Colonic mucosa (tissue), 4 donors: ENCODE data around the gene SESN3. TPM values are rescaled to one million over a fixed set of nuclear protein-coding genes. Genes with fewer than 3 reads are reported as not detected.
A peak's percentile ranks its signal among the peaks of the same experiment; 100 is the strongest.
"Not testable (repeated sequence)": the region's sequence is repeated elsewhere in the genome, so short reads cannot be mapped to it uniquely, and the experiment has no call there.

ENCODE experiments used
- DNase-seq: peaks from one replicate; pipeline ENCODE4 v3.0.0-alpha.2; 2020
- H3K27ac ChIP-seq: fragments of 200-600 bp; one replicate; pipeline ENCODE4 v1.8.0; 2021
- H3K27me3 ChIP-seq: fragments of 200-600 bp; one replicate; pipeline ENCODE4 v1.8.0; 2021
- H3K36me3 ChIP-seq: fragments of 200-600 bp; one replicate; pipeline ENCODE4 v1.8.0; 2021
- H3K4me1 ChIP-seq: fragments of 200-600 bp; one replicate; pipeline ENCODE4 v1.8.0; 2021; ENCODE audit warnings: mild to moderate bottlenecking
- H3K4me3 ChIP-seq: fragments of 200-600 bp; one replicate; pipeline ENCODE4 v1.8.0; 2021
- H3K9ac ChIP-seq, 2 donors: one replicate each; pipeline ENCODE4 v1.7.0; 2013; ENCODE audit warnings: control low read depth in 2 of 2, low read depth in 2 of 2, low read length in 2 of 2
- H3K9me3 ChIP-seq: fragments of 200-600 bp; one replicate; pipeline ENCODE4 v1.8.0; 2021
- CTCF ChIP-seq: fragments of 200-600 bp; IDR thresholded peaks from one replicate; pipeline ENCODE4 v1.8.0; 2022; ENCODE audit warnings: antibody characterized with exemption, mild to moderate bottlenecking
- intact Hi-C: fragments of 100-400 bp; cut with DNase I; formaldehyde crosslinking; loops from one replicate; pipeline ENCODE4 v1.14.1; 2022
- total RNA-seq, 2 donors: library from RNA; stranded (reverse); fragmentation: NEBNext Ultra II Directional in 1 of 2; extraction: Animal tissue kit (Norgen Biotek cat#: 25700) in 1 of 2; gene quantifications; one replicate each; pipeline ENCODE4 v1.2.1, GENCODE V29; 2021
- donor health status: healthy.
- donor health status: DM: no; HTN: no; CAD: no.
- donor health status: DM: no; HTN: no; CAD: no.

Gene SESN3
- total RNA-seq, result 10 to 100 TPM; 14.7 to 21.2 TPM

- TF ChIP-seq CTCF, result no peak
- DNase-seq, result peak; percentile 98
- no peaks in the 10 kb centered on the region for H3K36me3 ChIP-seq
- no peaks in the 10 kb centered on the region for H3K4me1 ChIP-seq
- H3K27me3 ChIP-seq, result no peaks in the 10 kb centered on the region
- peak within 1 kb of the TSS; percentile 67 to 83 for H3K9ac ChIP-seq
- peak within 1 kb of the TSS; percentile 76 for H3K27ac ChIP-seq
- peak within 1 kb of the TSS; percentile 94 for H3K4me3 ChIP-seq
- intact Hi-C loops, result loop anchor here (10.0 kb wide), 1 partner anchor 1103 kb away; no protein-coding TSS in a partner anchor
- no peaks in the 10 kb centered on the region for H3K9me3 ChIP-seq
Observed at GRCh38 chr11:95231127-95231880, at the start of gene SESN3. TSS of gene SESN3 (minus strand) at chr11:95231202. CDS start at chr11:95230860, 342 bp downstream.

- no peak for TF ChIP-seq CTCF
- Histone ChIP-seq H3K27ac (no peak overlapping the region), H3K9ac (no peak overlapping the region), H3K36me3 (no peaks in the 10 kb centered on the region), H3K4me3 (no peak overlapping the region), H3K27me3 (no peaks in the 10 kb centered on the region), H3K4me1 (no peaks in the 10 kb centered on the region), H3K9me3 (no peaks in the 10 kb centered on the region)
- intact Hi-C loops, result no loop called here
- no peak for DNase-seq
Observed at GRCh38 chr11:95279921-95280868, 49.2 kb upstream of the SESN3 start.

GRCh38 chr11:95277868-95278267, 46.9 kb upstream of the SESN3 start:
- Histone ChIP-seq H3K27ac (no peak overlapping the region), H3K27me3 (no peaks in the 10 kb centered on the region)
- intact Hi-C loops, result no loop called here

GRCh38 chr11:95276139-95276538, 45.1 kb upstream of the SESN3 start:
- Histone ChIP-seq H3K9me3 (no peaks in the 10 kb centered on the region), H3K36me3 (no peaks in the 10 kb centered on the region), H3K4me1 (no peaks in the 10 kb centered on the region), H3K9ac (no peak overlapping the region), H3K27ac (no peak overlapping the region), H3K27me3 (no peaks in the 10 kb centered on the region), H3K4me3 (no peak overlapping the region)
- DNase-seq, result no peak
- intact Hi-C loops, result no loop called here
- no peak for TF ChIP-seq CTCF

More at GRCh38 chr11:95277868-95278267, 46.9 kb upstream of the SESN3 start:
- H3K9me3 ChIP-seq, result no peaks in the 10 kb centered on the region
- no peaks in the 10 kb centered on the region for H3K36me3 ChIP-seq
- no peaks in the 10 kb centered on the region for H3K4me1 ChIP-seq
- no peak for DNase-seq
- H3K4me3 ChIP-seq, result no peak overlapping the region
- H3K9ac ChIP-seq, result no peak overlapping the region
- no peak for TF ChIP-seq CTCF

GRCh38 chr11:95273618-95274017, 42.6 kb upstream of the SESN3 start:
- DNase-seq, H3K36me3 ChIP-seq, H3K27ac ChIP-seq, H3K27me3 ChIP-seq, H3K9ac ChIP-seq, H3K4me1 ChIP-seq, intact Hi-C loops, H3K4me3 ChIP-seq, H3K9me3 ChIP-seq: not testable (repeated sequence)
